Measurements from ENCODE around the gene MTERF1. TPM values are rescaled to one million over a fixed set of nuclear protein-coding genes. Genes with fewer than 3 reads are reported as not detected.

The MTERF1 gene
- total RNA-seq, 1 experiment from 2014 or later = 19.8 TPM

DNA sequence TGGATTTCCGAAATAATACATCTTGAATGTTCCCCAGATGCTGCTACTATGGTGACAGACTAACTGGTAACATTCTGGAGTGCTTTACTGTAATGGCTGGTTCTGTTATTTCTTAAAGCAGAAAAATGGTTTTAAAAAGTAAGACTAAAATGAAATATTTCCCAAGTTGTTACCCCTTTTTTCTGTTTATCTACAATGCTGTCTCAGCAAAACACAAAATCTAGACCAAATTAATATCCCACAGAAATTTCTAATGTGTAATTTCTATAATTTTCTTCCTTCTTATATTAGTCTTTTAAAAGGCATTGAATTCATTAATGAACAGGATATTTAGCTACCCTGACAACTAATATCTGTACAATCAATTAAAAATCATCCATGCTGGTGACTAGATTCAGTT lies 19.1 kb upstream of the MTERF1 start:
- Histone ChIP-seq H3K79me1 (ENCODE audit: insufficient read depth, low read depth, low read length, poor library complexity, severe bottlenecking) (no peaks in the 10 kb centered on the region), H3K56ac (ENCODE audit: insufficient read length, low read depth, low read length) (no peak overlapping the region), H2BK5ac (ENCODE audit: insufficient read length, low read length) (no peak overlapping the region), H3K9me3 (ENCODE audit: control insufficient read depth, low read depth, low read length) (no peaks in the 10 kb centered on the region), H2BK12ac (ENCODE audit: insufficient read length, low read depth, low read length) (no peak overlapping the region), H3K79me2 (ENCODE audit: insufficient read depth, low read length) (no peaks in the 10 kb centered on the region), H3K9ac (ENCODE audit: extremely low read depth, insufficient read length, low read length) (no peak overlapping the region), H3K14ac (ENCODE audit: insufficient read depth, low read length) (no peak overlapping the region), H2BK15ac (ENCODE audit: low read depth, low read length) (no peak overlapping the region), H4K8ac (replicated peaks; ENCODE audit: insufficient read length, low read depth, low read length) (no peak overlapping the region), H3K27me3 (ENCODE audit: insufficient read depth, low read length) (no peaks in the 10 kb centered on the region), H4K91ac (ENCODE audit: insufficient read length, low read depth, low read length) (no peak overlapping the region), H3K4ac (ENCODE audit: low read depth, low read length) (no peak overlapping the region), H2AFZ (ENCODE audit: low read length) (no peak overlapping the region), H3K18ac (ENCODE audit: insufficient read length, low read depth, low read length) (no peak overlapping the region), H3K23me2 (ENCODE audit: insufficient read length, low read depth, low read length, poor library complexity, severe bottlenecking) (no peaks in the 10 kb centered on the region), H3K23ac (ENCODE audit: insufficient read length, low read depth, low read length) (no peak overlapping the region), H3K4me1 (ENCODE audit: insufficient read depth, low read length) (no peaks in the 10 kb centered on the region), H2BK120ac (ENCODE audit: low read depth, low read length, poor library complexity, severe bottlenecking) (no peak overlapping the region), H3T11ph (ENCODE audit: low read length) (no peak overlapping the region), H2AK5ac (ENCODE audit: insufficient read length, low read length) (no peak overlapping the region), H2BK20ac (ENCODE audit: low read depth, low read length, poor library complexity, severe bottlenecking) (no peak overlapping the region), H4K20me1 (ENCODE audit: control insufficient read depth, insufficient read depth, insufficient read length) (no peaks in the 10 kb centered on the region), H3K27ac (ENCODE audit: insufficient read length, low read depth, low read length) (no peak overlapping the region), H4K5ac (ENCODE audit: insufficient read length, low read depth, low read length) (no peak overlapping the region), H3K4me2 (ENCODE audit: insufficient read depth, insufficient read length, low read length) (no peak overlapping the region)
- Mint-ChIP-seq H3K27me3 (ENCODE audit: low read depth) (no peaks in the 10 kb centered on the region), H3K27ac (no peak overlapping the region), H3K4me3 (no peak overlapping the region), H3K9me3 (no peaks in the 10 kb centered on the region; a peak in 1 of 5 replicates), H3K4me1 (peaks cover 3 to 4% of the 10 kb centered on the region in 2 experiments; a peak in 3 of 4 replicates), H3K36me3 (ENCODE audit: insufficient read depth in 1 of 3, low read depth in 3 of 3) (no peaks in the 10 kb centered on the region)
- no CpG with 5 or more reads among the region's 1 CpG for WGBS (ENCODE audit: extremely low coverage, insufficient read length, low lambda C conversion rate)
- DNase-seq = no peak
- TF ChIP-seq, protein P1, sequence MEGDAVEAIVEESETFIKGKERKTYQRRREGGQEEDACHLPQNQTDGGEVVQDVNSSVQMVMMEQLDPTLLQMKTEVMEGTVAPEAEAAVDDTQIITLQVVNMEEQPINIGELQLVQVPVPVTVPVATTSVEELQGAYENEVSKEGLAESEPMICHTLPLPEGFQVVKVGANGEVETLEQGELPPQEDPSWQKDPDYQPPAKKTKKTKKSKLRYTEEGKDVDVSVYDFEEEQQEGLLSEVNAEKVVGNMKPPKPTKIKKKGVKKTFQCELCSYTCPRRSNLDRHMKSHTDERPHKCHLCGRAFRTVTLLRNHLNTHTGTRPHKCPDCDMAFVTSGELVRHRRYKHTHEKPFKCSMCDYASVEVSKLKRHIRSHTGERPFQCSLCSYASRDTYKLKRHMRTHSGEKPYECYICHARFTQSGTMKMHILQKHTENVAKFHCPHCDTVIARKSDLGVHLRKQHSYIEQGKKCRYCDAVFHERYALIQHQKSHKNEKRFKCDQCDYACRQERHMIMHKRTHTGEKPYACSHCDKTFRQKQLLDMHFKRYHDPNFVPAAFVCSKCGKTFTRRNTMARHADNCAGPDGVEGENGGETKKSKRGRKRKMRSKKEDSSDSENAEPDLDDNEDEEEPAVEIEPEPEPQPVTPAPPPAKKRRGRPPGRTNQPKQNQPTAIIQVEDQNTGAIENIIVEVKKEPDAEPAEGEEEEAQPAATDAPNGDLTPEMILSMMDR (conservative IDR thresholded peaks at IDR 0.05) = no peak

Measured in H9 (cell line).